ENCODE results near the gene ADAMTS14.
"Not testable (repeated sequence)": the region's sequence is repeated elsewhere in the genome, so short reads cannot be mapped to it uniquely, and the experiment has no call there.

ADAMTS14 gene

GRCh38 chr10:70634011-70634410, 38.3 kb upstream of the ADAMTS14 start:
- no peak overlapping the region for H3K4me3 ChIP-seq (ENCODE audit: control insufficient read depth, low read depth, low read length)
- no peak for TF ChIP-seq CTCF (IDR thresholded peaks at IDR 0.05; ENCODE audit: control insufficient read depth, insufficient read depth, low read depth, low read length, missing control alignments)
- DNase-seq (ENCODE audit: low read depth) = no peak

GRCh38 chr10:70634515-70634914, 37.8 kb upstream of the ADAMTS14 start:
- not testable (repeated sequence) for H3K4me3 ChIP-seq (ENCODE audit: control insufficient read depth, low read depth, low read length); DNase-seq (ENCODE audit: low read depth)

GRCh38 chr10:70639640-70640383, 32.5 kb upstream of the ADAMTS14 start:
- H3K4me3 ChIP-seq (ENCODE audit: control insufficient read depth, low read depth, low read length); DNase-seq (ENCODE audit: low read depth): not testable (repeated sequence)

- not testable (repeated sequence) for H3K4me3 ChIP-seq (ENCODE audit: control insufficient read depth, low read depth, low read length); DNase-seq (ENCODE audit: low read depth)
These were observed 29.0 kb upstream of the ADAMTS14 start for GRCh38 chr10:70643272-70643671.

- H3K4me3 ChIP-seq (ENCODE audit: control insufficient read depth, low read depth, low read length); DNase-seq (ENCODE audit: low read depth): not testable (repeated sequence)
These were observed 27.3 kb upstream of the ADAMTS14 start for GRCh38 chr10:70644959-70645358.

- no peak overlapping the region for H3K4me3 ChIP-seq (ENCODE audit: control insufficient read depth, low read depth, low read length)
- DNase-seq (ENCODE audit: low read depth) = no peak
- TF ChIP-seq CTCF (IDR thresholded peaks at IDR 0.05; ENCODE audit: control insufficient read depth, insufficient read depth, low read depth, low read length, missing control alignments) = no peak
These were observed 25.2 kb upstream of the ADAMTS14 start for GRCh38 chr10:70647086-70647485.

GRCh38 chr10:70648427-70648826, 23.9 kb upstream of the ADAMTS14 start:
- no peak for DNase-seq (ENCODE audit: low read depth)

GRCh38 chr10:70649526-70649925, 22.8 kb upstream of the ADAMTS14 start:
- no peak for TF ChIP-seq CTCF (IDR thresholded peaks at IDR 0.05; ENCODE audit: control insufficient read depth, insufficient read depth, low read depth, low read length, missing control alignments)
- no peak for DNase-seq (ENCODE audit: low read depth)
- H3K4me3 ChIP-seq (ENCODE audit: control insufficient read depth, low read depth, low read length) = no peak overlapping the region

More at GRCh38 chr10:70648427-70648826, 23.9 kb upstream of the ADAMTS14 start:
- no peak for TF ChIP-seq CTCF (IDR thresholded peaks at IDR 0.05; ENCODE audit: control insufficient read depth, insufficient read depth, low read depth, low read length, missing control alignments)
- no peak overlapping the region for H3K4me3 ChIP-seq (ENCODE audit: control insufficient read depth, low read depth, low read length)

- no peak for DNase-seq (ENCODE audit: low read depth)
- H3K4me3 ChIP-seq (ENCODE audit: control insufficient read depth, low read depth, low read length) = no peak overlapping the region
- no peak for TF ChIP-seq CTCF (IDR thresholded peaks at IDR 0.05; ENCODE audit: control insufficient read depth, insufficient read depth, low read depth, low read length, missing control alignments)
These were observed 22.2 kb upstream of the ADAMTS14 start for GRCh38 chr10:70650104-70650503.
